ENCODE results near the gene UQCC5.

UQCC5 gene

GRCh38 chr3:52536369-52537164 lies at the start of gene UQCC5:
TSS of gene UQCC5 (plus strand) at chr3:52536605. CDS start at chr3:52536756, 151 bp downstream.
- peak; percentile 98 for DNase-seq

- no peak for DNase-seq
Observed at GRCh38 chr3:52487050-52487787, 49.2 kb upstream of the UQCC5 start.

- DNase-seq = no peak
Observed at GRCh38 chr3:52487788-52488691, 48.4 kb upstream of the UQCC5 start.

GRCh38 chr3:52488746-52489145 lies 47.7 kb upstream of the UQCC5 start:
- DNase-seq = no peak

GRCh38 chr3:52489453-52489852 lies 47.0 kb upstream of the UQCC5 start:
- no peak for DNase-seq

- DNase-seq = no peak
Observed at GRCh38 chr3:52490035-52490938, 46.1 kb upstream of the UQCC5 start.

GRCh38 chr3:52490939-52491526 lies 45.4 kb upstream of the UQCC5 start:
- no peak for DNase-seq

GRCh38 chr3:52492059-52492458 lies 44.3 kb upstream of the UQCC5 start:
- DNase-seq = no peak

GRCh38 chr3:52493232-52494017 lies 43.0 kb upstream of the UQCC5 start:
- no peak for DNase-seq

GRCh38 chr3:52494445-52494844 lies 42.0 kb upstream of the UQCC5 start:
- no peak for DNase-seq

GRCh38 chr3:52494886-52495495 lies 41.4 kb upstream of the UQCC5 start, which contains the start of gene STAB1:
TSS of gene STAB1 (plus strand) at chr3:52495338. CDS start at chr3:52495414, 76 bp downstream.
- no peak for DNase-seq

GRCh38 chr3:52495777-52496602 lies 40.4 kb upstream of the UQCC5 start:
- peak; percentile 71 for DNase-seq

GRCh38 chr3:52498137-52499054 lies 38.0 kb upstream of the UQCC5 start:
- DNase-seq = peak; percentile 100

- DNase-seq = no peak
Observed at GRCh38 chr3:52501046-52501445, 35.4 kb upstream of the UQCC5 start.

- DNase-seq = no peak
Observed at GRCh38 chr3:52502001-52502400, 34.4 kb upstream of the UQCC5 start.

GRCh38 chr3:52502808-52503350 lies 33.5 kb upstream of the UQCC5 start:
- DNase-seq = no peak

- no peak for DNase-seq
Observed at GRCh38 chr3:52503788-52504424, 32.5 kb upstream of the UQCC5 start.
